Inflammatory macrophage treated with lipopolysaccharide for 4 hours (primary cell): ENCODE measurements around the gene EP400.
"Not testable (repeated sequence)": the region's sequence is repeated elsewhere in the genome, so short reads cannot be mapped to it uniquely, and the experiment has no call there.

Source experiments
- DNase-seq: peaks from one replicate; pipeline ENCODE4 v3.0.0-alpha.2; 2020

Gene EP400

DNA sequence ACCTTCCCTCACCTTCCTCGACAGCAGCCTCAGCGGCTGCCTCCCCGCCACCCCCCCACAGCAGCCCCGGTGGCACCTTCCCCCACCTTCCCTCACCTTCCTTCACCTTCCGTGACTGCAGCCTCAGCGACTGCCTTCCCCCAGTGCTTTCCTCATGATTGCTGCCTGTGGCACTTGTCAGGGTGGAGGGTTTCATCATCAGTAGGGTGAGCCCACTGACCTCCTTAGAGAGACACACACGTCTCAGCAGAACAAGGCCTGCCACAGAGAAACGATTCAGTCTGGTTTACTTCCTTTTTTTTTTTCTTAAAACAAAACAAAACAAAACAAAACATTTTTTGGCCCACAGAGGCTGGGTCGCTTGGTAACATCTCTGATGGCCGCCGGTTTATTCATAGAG lies 75.0 kb downstream of the EP400 start:
- peak; percentile 23 for DNase-seq

DNA sequence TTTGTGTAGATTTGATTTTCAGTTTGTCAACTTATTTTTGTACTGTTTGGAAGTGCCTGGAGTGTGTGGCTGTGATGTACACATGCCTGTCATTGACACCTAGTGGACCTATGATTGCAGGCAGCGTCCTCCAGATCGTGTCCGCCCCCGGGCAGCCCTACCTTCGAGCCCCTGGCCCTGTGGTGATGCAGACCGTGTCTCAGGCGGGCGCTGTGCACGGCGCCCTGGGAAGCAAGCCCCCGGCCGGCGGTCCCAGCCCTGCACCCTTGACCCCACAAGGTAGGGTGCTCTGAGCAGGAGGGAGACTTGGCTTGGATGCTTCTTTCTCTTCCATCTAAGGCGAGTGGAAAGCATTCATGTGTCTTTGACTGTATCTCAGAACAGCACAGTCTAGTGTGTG lies 75.8 kb downstream of the EP400 start:
- no peak for DNase-seq

DNA sequence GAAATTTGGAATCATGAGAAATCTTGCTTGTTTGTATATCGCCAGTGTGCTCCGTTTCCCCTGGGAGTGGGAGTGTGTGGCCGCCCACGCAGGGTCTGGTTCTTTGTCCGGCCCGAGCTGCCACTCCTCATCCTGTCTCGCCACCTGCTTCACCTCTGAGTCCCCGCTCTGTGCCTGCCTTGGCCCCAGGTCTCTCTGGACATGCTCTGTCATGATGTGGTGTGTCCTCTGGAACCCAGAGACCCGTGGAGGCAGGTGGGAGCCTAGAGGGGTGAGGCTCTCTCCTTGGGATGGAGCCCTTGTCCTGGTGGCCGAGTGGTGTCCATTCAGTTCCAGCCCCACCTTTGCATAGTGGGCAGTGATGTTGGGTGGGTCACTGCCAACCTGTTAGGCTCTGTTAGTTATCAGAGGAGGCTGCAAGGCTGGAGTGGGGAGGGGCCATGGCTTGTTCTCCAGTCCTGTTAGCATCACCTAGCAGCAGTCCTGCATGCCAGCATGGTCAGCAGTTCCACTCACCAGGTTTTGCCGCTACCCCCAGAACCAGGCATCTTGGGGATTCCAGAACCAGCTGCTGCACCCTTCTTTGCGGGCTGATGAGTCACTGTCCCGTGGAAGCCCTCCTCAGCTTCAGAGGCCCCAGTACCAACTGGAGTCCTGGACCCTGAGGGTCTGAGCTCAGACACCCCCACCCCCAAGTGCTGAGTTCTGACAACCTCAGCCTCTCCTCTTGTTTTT lies 76.5 kb downstream of the EP400 start:
- no peak for DNase-seq

DNA sequence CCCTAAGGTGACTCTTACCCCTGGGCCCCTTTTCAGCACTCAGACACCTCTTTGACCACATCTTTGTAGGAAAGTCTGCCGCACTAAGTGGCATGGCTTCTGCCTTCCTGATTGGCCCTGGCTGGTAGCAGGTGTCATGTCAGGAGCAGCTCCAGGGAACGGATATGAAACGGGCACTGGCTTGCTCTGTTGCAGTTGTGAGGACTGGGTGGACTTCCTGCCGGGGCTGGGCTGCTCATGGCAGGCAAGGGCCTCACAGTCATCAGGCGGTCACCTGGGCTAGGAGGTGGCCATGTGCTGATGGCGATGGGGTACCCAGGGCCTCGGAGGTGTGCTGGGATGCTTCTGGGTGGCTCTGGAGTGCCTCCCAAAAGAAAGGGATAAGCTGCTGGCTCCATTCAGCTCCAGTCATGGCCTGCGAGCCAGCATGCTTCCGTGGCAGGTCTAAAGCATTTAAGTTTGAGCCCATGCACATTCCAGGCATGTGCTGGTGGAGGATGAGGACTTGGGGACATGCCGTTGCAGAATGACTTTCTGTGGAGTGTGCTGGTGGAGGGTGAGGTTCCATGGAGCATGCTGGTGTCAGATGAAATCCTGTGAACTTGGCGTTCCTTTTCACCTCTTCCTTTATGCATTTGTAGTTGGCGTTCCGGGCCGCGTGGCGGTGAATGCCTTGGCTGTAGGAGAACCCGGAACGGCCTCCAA lies 77.2 kb downstream of the EP400 start:
- DNase-seq: no peak

DNA sequence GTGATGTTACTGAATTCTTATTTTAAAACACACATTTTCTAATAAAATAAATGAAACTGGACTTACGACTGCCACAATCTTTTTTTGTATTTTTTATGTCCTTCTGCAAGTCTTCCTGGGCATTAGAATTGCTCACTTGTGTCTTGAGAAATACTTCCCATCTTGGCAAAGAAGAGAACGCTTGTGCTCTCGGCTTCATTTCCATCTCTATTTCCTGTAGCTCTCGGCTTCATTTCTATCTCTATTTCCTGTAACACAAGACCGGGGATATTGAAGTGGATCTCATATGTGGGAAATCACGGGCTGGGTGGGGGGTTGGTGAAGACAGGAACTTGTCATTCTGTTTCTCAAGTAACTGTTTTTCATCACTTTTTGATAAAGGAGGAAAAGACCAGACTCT lies 77.9 kb downstream of the EP400 start:
- DNase-seq: no peak

DNA sequence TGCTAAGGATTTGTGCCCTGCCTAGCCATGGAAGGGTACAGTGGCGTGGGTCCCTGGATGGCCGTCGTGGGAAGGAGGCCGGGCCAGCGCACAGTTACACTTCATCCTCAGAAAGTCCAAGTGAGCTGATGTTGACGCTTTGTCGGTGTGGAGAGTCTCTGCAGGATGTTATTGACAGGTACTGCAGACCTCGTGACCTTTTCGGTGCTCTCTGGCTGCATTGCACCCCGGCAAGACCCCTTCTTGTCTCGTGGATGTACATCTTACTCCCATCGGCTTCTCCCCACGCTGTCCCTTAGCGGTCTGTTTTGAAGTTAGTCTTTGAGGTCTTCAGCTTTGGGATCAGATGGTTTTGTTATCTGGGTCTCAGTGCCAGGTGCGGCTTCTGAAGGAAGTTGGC lies 78.4 kb downstream of the EP400 start:
- DNase-seq: no peak

DNA sequence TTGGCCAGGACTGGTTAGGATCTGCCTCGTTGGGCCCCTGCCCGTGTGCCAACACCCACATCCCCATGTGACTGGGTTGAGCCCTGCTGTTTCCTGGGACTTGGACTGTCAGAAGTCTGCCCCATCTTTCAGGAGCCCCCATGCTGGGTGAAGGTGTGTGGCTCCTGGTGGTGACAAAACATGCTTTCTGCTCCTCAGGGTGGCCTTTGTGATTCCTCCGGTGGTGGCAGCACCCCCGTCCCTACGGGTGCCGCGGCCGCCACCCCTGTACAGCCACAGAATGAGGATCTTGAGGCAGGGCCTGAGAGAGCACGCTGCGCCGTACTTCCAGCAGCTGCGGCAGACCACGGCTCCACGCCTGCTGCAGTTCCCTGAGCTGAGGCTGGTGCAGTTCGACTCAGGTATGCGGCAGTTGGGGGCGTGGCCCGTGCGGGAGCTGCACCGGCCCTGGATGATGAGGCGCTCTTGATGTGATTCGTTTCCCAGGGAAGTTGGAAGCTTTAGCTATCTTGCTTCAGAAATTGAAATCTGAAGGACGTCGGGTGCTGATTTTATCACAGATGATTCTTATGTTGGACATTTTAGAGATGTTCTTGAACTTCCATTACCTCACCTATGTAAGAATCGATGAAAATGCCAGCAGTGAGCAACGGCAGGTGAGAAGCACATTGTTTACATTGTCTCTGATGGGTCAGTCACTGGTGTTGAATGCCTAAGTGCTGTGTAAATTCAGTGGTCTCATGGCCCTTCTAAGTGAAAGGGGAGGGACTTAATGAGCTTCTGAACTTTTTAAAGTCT lies 80.0 kb downstream of the EP400 start:
- no peak for DNase-seq

DNA sequence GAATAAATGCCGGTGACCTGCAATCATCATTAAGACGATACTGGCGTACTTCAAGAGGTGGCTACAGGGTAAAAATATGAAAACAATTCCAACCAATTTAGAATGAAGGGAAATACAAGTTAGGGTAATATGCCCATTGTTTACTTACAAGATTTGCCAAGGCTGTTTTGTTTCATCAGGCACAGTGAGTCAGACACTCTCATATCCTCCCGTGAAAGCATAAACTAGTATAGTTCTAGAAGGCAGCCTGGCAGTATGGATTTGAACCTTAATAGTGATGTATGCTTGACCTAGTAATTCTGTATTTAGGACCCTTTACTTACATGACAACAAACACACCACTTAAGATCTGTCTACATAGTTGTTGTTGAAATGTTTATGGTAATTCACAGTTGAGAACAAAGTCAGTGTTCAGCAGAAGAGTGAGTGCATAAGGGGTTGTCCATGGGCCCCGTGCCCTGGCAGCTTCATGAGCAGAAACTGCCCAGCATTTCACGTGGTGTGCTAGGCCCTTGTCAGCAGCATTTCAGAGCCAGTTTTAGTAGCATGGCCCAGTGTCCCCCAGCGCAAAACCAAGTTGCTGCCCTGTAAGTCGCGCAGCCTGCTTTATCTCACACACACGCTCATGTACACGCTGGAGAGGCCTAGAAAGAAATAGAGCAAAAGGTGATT lies 80.8 kb downstream of the EP400 start:
- DNase-seq: no peak

DNA sequence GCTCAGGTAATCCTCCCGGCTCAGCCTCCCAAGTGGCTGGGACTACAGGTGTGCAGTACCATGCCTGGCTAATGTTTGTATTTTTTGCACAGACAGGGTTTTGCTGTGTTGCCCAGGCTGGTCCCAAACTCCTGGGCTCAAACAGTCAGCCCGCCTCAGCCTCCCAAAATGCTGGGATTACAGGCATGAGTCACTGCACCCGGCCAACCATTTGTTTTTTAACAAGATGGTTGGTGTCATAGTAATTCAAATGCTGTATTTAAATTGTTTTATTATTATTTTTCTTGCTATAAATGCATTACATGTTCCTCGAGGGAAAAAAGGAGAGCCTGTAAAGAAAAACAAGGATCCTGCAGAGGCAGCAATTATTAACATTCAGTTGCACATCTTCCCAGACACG lies 83.9 kb downstream of the EP400 start:
- no peak for DNase-seq

DNA sequence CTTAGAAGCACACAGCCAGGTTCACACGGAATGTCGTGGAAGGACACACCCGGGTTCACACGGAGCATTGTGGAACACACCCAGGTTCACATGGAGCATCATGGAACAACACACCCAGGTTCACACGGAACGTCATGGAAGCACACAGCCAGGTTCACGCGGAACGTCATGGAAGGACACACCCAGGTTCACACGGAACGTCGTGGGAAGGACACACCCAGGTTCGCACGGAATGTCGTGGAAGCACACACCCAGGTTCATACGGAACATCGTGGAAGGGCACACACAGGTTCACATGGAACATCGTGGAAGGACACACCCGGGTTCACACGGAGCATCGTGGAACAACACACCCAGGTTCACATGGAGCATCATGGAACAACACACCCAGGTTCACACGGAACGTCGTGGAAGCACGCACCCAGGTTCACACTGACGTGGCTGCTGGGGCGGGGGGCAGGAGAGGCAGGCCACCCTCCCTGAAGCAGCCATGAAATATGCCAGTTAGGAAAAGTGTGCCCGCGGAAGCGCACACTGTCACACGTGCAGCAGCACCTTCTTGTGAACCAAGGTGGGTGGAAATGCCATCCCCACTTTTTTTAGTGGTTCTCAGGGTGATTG lies 86.4 kb downstream of the EP400 start:
- DNase-seq: no peak

DNA sequence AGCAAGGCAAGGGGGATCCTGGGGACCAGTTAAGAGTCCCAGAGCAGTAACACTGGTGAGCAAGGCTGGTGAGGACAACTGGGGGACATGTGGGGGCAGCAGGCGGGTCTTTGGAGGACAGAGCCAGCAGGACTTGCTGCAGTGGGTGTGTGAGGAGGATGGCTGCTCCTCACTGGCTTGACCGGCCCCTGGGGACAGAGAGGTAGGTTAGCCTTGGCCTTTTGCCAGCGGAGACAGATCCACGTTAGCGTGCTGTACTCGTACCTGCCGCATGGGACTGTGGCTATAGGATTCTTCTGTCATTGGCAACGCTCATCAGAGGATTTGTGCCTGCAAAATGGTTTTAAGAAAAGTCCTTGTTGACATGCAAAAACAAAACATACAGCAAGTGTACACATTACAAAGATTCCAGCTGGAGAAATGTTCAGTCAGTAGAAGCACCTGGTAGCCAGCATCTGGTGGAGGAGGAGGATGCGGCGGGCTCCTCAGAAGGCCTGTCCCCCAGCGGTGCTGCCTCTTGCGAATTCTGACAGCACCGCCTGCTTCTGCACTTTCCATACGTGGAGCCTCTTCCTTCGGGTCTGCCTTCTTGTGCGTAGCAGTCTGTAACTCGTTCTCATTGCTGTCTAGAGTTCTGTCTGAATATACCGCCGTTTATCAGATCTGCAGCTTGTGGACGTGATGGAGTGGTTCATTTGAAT lies 91.3 kb downstream of the EP400 start:
- DNase-seq: no peak

DNA sequence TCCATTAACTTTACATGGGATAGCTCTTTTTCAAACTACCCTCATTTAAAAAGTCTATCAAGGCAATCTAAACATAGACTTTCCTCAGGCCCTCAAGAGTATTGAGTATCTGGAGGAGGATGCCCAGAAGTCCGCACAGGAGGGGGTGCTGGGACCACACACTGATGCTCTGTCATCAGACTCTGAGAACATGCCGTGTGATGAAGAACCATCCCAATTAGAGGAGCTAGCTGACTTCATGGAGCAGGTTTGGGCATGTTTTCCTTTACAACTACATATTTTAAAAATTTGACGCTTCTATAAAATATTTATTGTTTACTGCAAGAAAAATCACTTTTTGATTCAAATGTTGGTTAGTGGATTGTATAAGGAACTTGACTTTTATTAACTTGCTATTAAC lies 93.5 kb downstream of the EP400 start:
- DNase-seq: no peak

DNA sequence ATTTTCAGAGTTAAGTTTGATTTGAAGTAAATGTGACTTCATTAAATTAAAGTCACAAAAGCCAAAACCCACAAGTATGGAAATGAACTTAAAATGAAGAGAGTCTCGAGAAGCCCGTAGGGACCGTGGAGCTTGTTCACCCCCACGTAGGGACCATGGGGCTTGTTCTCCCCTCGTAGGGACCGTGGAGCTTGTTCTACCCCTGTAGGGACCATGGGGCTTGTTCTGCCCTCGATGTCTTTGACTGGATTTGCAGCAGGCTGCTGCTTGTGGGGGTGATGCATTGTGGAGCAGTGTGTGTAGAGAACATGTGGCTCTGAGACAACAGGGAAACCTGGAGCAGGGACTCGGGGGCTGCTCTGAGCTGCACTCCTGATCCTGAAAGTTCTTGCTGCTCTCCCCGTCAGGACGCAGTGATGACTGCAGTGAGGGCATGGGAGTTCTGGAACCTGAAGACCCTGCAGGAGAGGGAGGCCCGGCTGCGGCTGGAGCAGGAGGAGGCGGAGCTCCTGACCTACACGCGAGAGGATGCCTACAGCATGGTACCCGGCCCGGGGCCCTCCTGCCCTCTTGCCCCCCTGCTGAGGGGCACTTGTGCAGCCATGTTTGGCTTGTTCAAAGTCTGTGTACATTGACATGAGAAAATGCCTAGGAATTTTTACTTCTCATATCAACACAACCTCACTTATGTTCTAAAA lies 94.2 kb downstream of the EP400 start:
- DNase-seq: no peak

DNA sequence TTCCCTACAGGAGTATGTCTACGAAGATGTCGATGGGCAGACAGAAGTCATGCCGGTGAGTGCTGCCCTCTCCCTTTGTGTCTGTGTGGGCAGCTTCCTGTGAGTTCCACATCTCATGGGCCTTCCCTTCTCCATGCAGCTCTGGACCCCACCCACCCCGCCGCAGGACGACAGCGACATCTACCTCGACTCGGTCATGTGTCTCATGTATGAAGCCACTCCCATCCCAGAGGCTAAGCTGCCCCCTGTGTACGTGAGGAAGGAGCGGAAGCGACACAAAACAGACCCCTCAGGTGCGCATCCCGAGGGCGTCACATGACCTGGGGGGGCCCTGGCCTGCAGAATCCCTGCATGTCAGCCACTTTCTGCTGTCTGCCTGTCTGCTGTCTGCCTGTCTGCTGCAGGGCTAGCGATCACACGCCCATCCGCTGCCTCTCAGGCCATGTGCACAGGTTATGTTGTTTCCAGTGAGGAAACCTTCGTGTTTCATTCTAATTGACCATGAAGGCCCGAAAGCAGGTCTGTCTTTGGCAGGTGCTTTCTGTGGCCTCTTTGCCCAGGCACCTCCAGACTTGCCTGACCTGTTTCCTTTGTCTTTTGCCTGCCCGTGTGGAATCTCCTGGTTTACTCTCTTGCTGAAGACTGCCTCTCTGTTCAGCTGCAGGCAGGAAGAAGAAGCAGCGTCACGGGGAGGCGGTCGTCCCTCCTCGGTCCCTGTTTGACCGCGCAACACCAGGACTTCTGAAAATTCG lies 95.1 kb downstream of the EP400 start:
- DNase-seq: no peak

DNA sequence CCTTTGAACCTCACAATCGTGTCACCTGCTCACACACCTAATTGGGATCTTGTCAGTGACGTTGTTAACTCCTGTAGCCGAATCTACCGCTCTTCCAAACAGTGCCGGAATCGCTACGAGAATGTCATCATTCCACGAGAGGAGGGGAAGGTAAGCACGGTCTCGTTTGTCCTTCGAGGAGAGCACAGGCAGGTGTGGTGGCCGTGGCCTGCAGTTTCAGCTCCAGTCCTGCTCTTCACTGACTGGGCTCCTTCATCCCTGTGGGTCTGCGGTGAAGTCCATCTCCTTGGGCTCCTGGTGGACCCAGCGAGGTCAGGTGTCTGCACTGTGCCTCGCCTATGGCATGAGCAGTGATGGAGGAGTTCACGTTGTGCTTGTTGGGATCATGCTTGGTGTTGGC lies 96.0 kb downstream of the EP400 start:
- DNase-seq: no peak

DNA sequence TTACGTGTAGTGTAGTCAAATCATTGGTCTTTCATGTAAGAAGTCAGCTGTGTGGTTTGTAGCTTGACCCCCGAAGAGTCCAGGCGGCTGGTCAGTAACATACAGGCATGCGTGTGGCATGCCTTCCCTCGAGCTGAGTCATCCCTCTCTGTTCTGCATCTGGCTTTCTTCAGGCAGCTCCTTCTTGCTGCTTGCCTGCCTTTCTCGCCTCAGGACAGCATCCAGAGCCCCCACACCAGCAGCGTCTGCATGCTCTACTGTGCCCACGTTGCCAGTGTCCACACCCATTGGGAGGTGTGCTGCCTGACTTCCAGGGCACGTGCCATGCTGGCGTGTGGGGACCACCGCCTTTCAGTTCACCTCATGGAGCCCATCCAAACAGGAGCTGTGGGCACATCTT lies 96.8 kb downstream of the EP400 start:
- DNase-seq: no peak

DNA sequence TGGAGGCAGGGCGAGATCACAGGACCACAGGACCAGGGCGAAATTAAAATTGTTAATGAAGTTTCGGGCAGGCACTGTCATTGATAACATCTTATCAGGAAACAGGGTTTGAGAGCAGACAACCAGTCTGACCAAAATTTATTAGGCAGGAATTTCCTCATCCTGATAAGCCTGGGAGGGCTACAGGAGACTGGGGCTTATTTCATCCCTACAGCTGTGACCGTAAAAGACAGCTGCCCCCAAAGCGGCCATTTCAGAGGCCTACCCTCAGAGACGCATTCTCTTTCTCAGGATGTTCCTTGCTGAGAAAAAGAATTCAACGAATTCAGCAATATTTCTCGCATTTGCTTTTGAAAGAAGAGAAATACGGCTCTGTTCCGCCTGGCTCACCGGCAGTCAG lies 97.9 kb downstream of the EP400 start:
- DNase-seq: not testable (repeated sequence)

DNA sequence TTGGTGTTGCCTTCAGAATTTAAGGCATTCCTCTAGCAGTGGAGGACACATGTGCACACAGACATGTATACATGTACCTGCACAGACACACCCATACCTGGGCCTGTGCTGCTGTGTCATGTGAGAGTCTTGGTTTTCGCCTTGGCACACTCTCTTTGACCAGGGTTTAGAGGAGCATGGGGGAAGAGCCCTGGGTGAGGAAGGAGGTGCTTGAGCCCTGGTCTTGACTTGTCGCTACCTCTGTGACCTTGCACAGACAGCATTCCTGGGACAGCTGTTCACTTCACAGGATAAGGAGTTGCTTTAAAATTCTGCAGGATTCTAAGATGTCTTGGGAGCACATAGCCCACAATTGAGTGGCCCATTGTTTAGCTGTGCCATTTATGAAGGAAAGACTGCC lies 99.7 kb downstream of the EP400 start:
- DNase-seq: no peak

DNA sequence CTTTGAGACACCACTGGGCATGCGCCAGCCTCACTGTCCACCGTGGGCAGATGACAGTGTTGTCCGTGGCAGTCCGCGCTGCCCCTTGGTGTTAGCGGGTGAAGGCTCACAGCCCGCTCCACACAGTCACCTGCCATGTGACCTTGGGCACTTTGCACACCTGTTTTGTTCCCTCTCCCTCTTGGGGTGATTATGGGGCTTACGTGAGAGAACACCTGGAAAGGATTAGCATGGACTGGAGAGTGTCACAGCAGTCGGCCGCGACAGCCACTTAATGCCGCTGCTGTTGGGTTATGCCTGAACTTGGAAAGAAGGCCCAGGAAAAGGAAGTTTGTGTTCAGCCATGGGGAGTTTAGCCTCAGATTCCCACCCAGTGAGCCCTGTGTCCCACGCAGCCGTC lies 100.1 kb downstream of the EP400 start:
- no peak for DNase-seq

DNA sequence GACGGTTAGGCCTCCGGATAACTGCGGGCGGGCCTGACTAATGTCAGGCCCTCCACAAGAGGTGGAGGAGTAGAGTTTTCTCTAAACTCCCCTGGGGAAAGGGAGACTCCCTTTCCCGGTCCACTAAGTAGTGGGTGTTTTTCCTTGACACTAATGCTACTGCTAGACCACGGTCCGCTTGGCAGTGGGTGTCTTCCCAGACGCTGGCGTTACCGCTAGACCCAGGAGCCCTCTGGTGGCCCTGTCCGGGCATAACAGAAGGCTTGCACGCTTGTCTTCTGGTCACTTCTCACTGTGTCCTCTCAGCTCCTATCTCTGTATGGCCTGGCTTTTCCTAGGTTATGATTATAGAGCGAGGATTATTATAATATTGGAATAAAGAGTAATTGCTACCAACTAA lies 102.0 kb downstream of the EP400 start:
- DNase-seq: not testable (repeated sequence)
